CD4-positive, alpha-beta T cell (primary cell): ENCODE data around the gene TTC1. TPM values are rescaled to one million over a fixed set of nuclear protein-coding genes. Genes with fewer than 3 reads are reported as not detected.

Source experiments
- ATAC-seq: fragments of 200-7000 bp; cut with Tn5 transposase; one replicate; pipeline ENCODE4 v1.10.0; 2022; ENCODE audit warnings: mild to moderate bottlenecking; ENCODE audit not compliant: poor library complexity
- CTCF ChIA-PET: fragments of 350-600 bp; sonication (Branson Sonifier 250); formaldehyde crosslinking; loops from one replicate; lab custom pipeline; 2021; ENCODE audit warnings: antibody characterized with exemption, inconsistent platforms; lab: Charles Lee
- POLR2A ChIA-PET: fragments of 350-600 bp; sonication (Branson Sonifier 250); formaldehyde crosslinking; loops from one replicate; lab custom pipeline; 2021; ENCODE audit warnings: antibody characterized with exemption, inconsistent platforms; lab: Charles Lee
- DNase-seq, 14 experiments: peaks; one replicate each; pipeline ENCODE4 v3.0.0-alpha.2; 2013 to 2020; ENCODE audit warnings: mixed read lengths in 2 of 14
- H3K27ac ChIP-seq, 2 donors: one replicate each; pipeline versions ENCODE4 v1.5.1 to v1.7.0; 2013; ENCODE audit warnings: low read length in 2 of 2, low read depth in 1 of 2, mild to moderate bottlenecking in 1 of 2
- H3K27me3 ChIP-seq, 2 experiments: 1 replicate in 1 of 2; 2 replicates in 1 of 2; pipeline versions ENCODE4 v1.6.1 to v1.7.0; 2013; ENCODE audit warnings: low read length in 2 of 2, control low read depth in 1 of 2, mild to moderate bottlenecking in 1 of 2, moderate library complexity in 1 of 2; ENCODE audit not compliant: insufficient read depth in 2 of 2, control insufficient read depth in 1 of 2
- H3K36me3 ChIP-seq: one replicate; pipeline ENCODE4 v1.6.1; 2013; ENCODE audit warnings: low read length, control low read depth; ENCODE audit not compliant: insufficient read depth
- H3K4me1 ChIP-seq: one replicate; pipeline ENCODE4 v1.6.1; 2013; ENCODE audit warnings: low read length, control low read depth; ENCODE audit not compliant: insufficient read depth
- H3K4me3 ChIP-seq: one replicate; pipeline ENCODE4 v1.5.1; 2013; ENCODE audit warnings: mild to moderate bottlenecking, low read length, moderate library complexity
- H3K9me3 ChIP-seq, 2 experiments: 1 replicate in 1 of 2; 2 replicates in 1 of 2; pipeline versions ENCODE4 v1.6.1 to v1.7.0; 2013; ENCODE audit warnings: low read length in 2 of 2, mild to moderate bottlenecking in 2 of 2, control low read depth in 1 of 2, moderate library complexity in 1 of 2; ENCODE audit not compliant: control insufficient read depth in 1 of 2, insufficient read depth in 1 of 2
- H3K27ac Mint-ChIP-seq: one replicate; pipeline ENCODE4 v1.8.0; 2020; ENCODE audit warnings: mixed read lengths
- H3K27me3 Mint-ChIP-seq: one replicate; pipeline ENCODE4 v1.8.0; 2021; ENCODE audit warnings: mixed read lengths
- H3K36me3 Mint-ChIP-seq: one replicate; pipeline ENCODE4 v1.8.0; 2021; ENCODE audit warnings: low read depth, mixed read lengths
- H3K4me1 Mint-ChIP-seq: one replicate; pipeline ENCODE4 v1.8.0; 2021; ENCODE audit warnings: low read depth, mixed read lengths
- H3K4me3 Mint-ChIP-seq: one replicate; pipeline ENCODE4 v1.8.0; 2020; ENCODE audit warnings: mild to moderate bottlenecking, mixed read lengths
- H3K9me3 Mint-ChIP-seq: one replicate; pipeline ENCODE4 v1.8.0; 2020; ENCODE audit warnings: mixed read lengths
- intact Hi-C, 2 experiments: fragments of 100-400 bp; cut with DNase I in 1 of 2; cut with micrococcal nuclease in 1 of 2; formaldehyde crosslinking; loops; one replicate each; pipeline versions ENCODE4 v1.15.1 to v1.9.0; 2023 to 2025; cut with DNase I, micrococcal nuclease
- total RNA-seq, 174 experiments: library from RNA in 2 of 174; stranded (reverse) in 2 of 174; gene quantifications; one replicate each; pipeline ENCODE4 v1.2.3 and lab custom pipeline; 2021 to 2026
- TF ChIP-seq, protein P1 (sequence below): fragments of 200-600 bp; IDR thresholded peaks from one replicate; pipeline ENCODE4 v1.8.0; 2022; ENCODE audit warnings: antibody characterized with exemption, mild to moderate bottlenecking

Gene TTC1
- total RNA-seq, 2 experiments from 2014 or later: 15.9 to 16.3 TPM

DNA sequence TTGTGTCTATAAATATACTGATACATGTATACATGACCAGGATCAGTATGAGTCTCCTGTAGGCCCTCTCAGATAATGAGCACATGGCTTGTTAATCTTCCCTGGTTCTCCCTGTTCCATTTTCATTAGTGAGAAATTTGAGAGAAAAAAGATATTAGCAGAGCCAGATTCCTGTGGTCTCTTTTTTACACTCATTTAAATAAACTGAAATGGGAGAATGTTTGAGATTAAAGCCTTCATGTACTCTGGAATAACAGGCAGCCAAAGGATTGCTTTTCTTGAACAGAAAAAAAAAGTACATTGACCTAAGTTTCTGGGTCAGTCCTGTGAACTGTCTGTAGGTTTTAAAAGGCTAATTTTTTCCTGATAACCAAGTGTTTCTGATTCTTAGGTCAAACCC lies 66.1 kb downstream of the TTC1 start:
- Histone ChIP-seq H3K4me1 (no peaks in the 10 kb centered on the region), H3K4me3 (no peak overlapping the region), H3K9me3 (no peaks in the 10 kb centered on the region), H3K27ac (no peak overlapping the region), H3K36me3 (peaks cover 15% of the 10 kb centered on the region), H3K27me3 (no peaks in the 10 kb centered on the region)
- intact Hi-C loops: no loop called here
- H3K4me3 Mint-ChIP-seq: no peak overlapping the region
- H3K4me1 Mint-ChIP-seq: peaks cover 11% of the 10 kb centered on the region
- H3K36me3 Mint-ChIP-seq: peaks cover 42% of the 10 kb centered on the region
- ATAC-seq: no peak
- H3K27ac Mint-ChIP-seq: no peak overlapping the region
- no peaks in the 10 kb centered on the region for H3K27me3 Mint-ChIP-seq
- ChIA-PET CTCF (interaction anchor here (0.6 to 1.2 kb wide), 2 partner anchors 16 to 53 kb away, joined by 4 to 5 read pairs; no protein-coding TSS in a partner anchor), POLR2A (no interaction called here)
- H3K9me3 Mint-ChIP-seq: no peaks in the 10 kb centered on the region
- TF ChIP-seq, protein P1, sequence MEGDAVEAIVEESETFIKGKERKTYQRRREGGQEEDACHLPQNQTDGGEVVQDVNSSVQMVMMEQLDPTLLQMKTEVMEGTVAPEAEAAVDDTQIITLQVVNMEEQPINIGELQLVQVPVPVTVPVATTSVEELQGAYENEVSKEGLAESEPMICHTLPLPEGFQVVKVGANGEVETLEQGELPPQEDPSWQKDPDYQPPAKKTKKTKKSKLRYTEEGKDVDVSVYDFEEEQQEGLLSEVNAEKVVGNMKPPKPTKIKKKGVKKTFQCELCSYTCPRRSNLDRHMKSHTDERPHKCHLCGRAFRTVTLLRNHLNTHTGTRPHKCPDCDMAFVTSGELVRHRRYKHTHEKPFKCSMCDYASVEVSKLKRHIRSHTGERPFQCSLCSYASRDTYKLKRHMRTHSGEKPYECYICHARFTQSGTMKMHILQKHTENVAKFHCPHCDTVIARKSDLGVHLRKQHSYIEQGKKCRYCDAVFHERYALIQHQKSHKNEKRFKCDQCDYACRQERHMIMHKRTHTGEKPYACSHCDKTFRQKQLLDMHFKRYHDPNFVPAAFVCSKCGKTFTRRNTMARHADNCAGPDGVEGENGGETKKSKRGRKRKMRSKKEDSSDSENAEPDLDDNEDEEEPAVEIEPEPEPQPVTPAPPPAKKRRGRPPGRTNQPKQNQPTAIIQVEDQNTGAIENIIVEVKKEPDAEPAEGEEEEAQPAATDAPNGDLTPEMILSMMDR: no peak
- no peak for DNase-seq

- no peak overlapping the region for H3K27ac ChIP-seq
- Mint-ChIP-seq H3K27me3 (no peaks in the 10 kb centered on the region), H3K4me1 (peaks cover under 1% of the 10 kb centered on the region), H3K36me3 (peaks cover 47% of the 10 kb centered on the region), H3K27ac (no peak overlapping the region), H3K4me3 (no peak overlapping the region), H3K9me3 (no peaks in the 10 kb centered on the region)
- H3K9me3 ChIP-seq: no peaks in the 10 kb centered on the region
- DNase-seq (no peak), ATAC-seq (no peak)
- H3K4me1 ChIP-seq: no peaks in the 10 kb centered on the region
- TF ChIP-seq, protein P1: no peak
- intact Hi-C loops: no loop called here
- ChIA-PET POLR2A (no interaction called here), CTCF (no interaction called here)
- H3K4me3 ChIP-seq: no peak overlapping the region
- peaks cover 15% of the 10 kb centered on the region for H3K36me3 ChIP-seq
- H3K27me3 ChIP-seq: no peaks in the 10 kb centered on the region
Observed at GRCh38 chr5:160076997-160077396, 68.1 kb downstream of the TTC1 start.

GRCh38 chr5:160079753-160080152 lies 70.8 kb downstream of the TTC1 start:
- H3K4me1 Mint-ChIP-seq: no peaks in the 10 kb centered on the region
- H3K9me3 Mint-ChIP-seq: no peaks in the 10 kb centered on the region
- ATAC-seq (no peak), DNase-seq (no peak)
- Histone ChIP-seq H3K36me3 (peaks cover 15% of the 10 kb centered on the region), H3K4me1 (no peaks in the 10 kb centered on the region), H3K27ac (no peak overlapping the region), H3K4me3 (no peak overlapping the region), H3K27me3 (no peaks in the 10 kb centered on the region), H3K9me3 (no peaks in the 10 kb centered on the region)
- TF ChIP-seq, protein P1: no peak
- no peak overlapping the region for H3K27ac Mint-ChIP-seq
- POLR2A ChIA-PET: no interaction called here
- intact Hi-C loops: no loop called here
- no peaks in the 10 kb centered on the region for H3K27me3 Mint-ChIP-seq
- H3K4me3 Mint-ChIP-seq: no peak overlapping the region
- CTCF ChIA-PET: no interaction called here
- H3K36me3 Mint-ChIP-seq: peaks cover 50% of the 10 kb centered on the region
